CD14-positive monocyte (primary cell): ENCODE results near the gene ATP2C2. TPM values are rescaled to one million over a fixed set of nuclear protein-coding genes. Genes with fewer than 3 reads are reported as not detected.

Source experiments
- DNase-seq, 3 donors: peaks; one replicate each; pipeline ENCODE4 v3.0.0-alpha.2; 2011 to 2022
- H2AFZ ChIP-seq: 2 replicates; pipeline ENCODE4 v1.6.0; 2012; ENCODE audit warnings: mild to moderate bottlenecking, low read depth, low read length, inconsistent platforms; ENCODE audit not compliant: insufficient read depth, poor library complexity, severe bottlenecking
- H3K27ac ChIP-seq, 2 donors: 1 replicate in 1 of 2; 2 replicates in 1 of 2; pipeline ENCODE4 v1.5.1; 2012 to 2013; ENCODE audit warnings: low read length in 2 of 2, control low read depth in 1 of 2, inconsistent platforms in 1 of 2, low read depth in 1 of 2, mild to moderate bottlenecking in 1 of 2
- H3K27me3 ChIP-seq, 2 donors: one replicate each; pipeline versions ENCODE4 v1.6.0 to v1.6.1; 2011 to 2013; ENCODE audit warnings: low read length in 2 of 2; ENCODE audit not compliant: control insufficient read depth in 2 of 2, insufficient read depth in 2 of 2
- H3K36me3 ChIP-seq, 2 donors: replicated peaks in 1 of 2; 1 replicate in 1 of 2; 2 replicates in 1 of 2; pipeline versions ENCODE4 v1.5.1 to v1.6.1; 2012 to 2013; ENCODE audit warnings: low read length in 2 of 2, control low read depth in 1 of 2, inconsistent platforms in 1 of 2, mild to moderate bottlenecking in 1 of 2; ENCODE audit not compliant: insufficient read depth in 2 of 2, control insufficient read depth in 1 of 2
- H3K4me1 ChIP-seq, 2 donors: 1 replicate in 1 of 2; 2 replicates in 1 of 2; pipeline versions ENCODE4 v1.5.1 to v1.6.1; 2012 to 2013; ENCODE audit warnings: low read length in 2 of 2, control low read depth in 1 of 2, inconsistent platforms in 1 of 2, mild to moderate bottlenecking in 1 of 2, moderate library complexity in 1 of 2; ENCODE audit not compliant: insufficient read depth in 2 of 2, control insufficient read depth in 1 of 2
- H3K4me2 ChIP-seq: replicated peaks from 2 replicates; pipeline ENCODE3; 2012; ENCODE audit warnings: low read length, moderate library complexity, mild to moderate bottlenecking; ENCODE audit not compliant: poor library complexity, severe bottlenecking; ENCODE audit errors: extremely low read depth
- H3K4me3 ChIP-seq, 3 experiments: fragments of 200-600 bp in 1 of 3; sonication (generic) in 1 of 3; replicated peaks in 1 of 3; 1 replicate in 2 of 3; 2 replicates in 1 of 3; pipeline ENCODE4 v1.5.1; 2011 to 2013; ENCODE audit warnings: low read length in 3 of 3, mild to moderate bottlenecking in 3 of 3, control low read depth in 2 of 3, low read depth in 2 of 3, inconsistent platforms in 1 of 3, moderate library complexity in 1 of 3
- H3K79me2 ChIP-seq: 2 replicates; pipeline ENCODE4 v1.6.0; 2012; ENCODE audit warnings: mild to moderate bottlenecking, control low read depth, inconsistent platforms, low read length, moderate library complexity; ENCODE audit not compliant: insufficient read depth
- H3K9ac ChIP-seq: 2 replicates; pipeline ENCODE4 v1.6.0; 2017; ENCODE audit warnings: low read length, mild to moderate bottlenecking; ENCODE audit not compliant: insufficient read depth, poor library complexity, severe bottlenecking
- H3K9me3 ChIP-seq, 2 donors: replicated peaks in 1 of 2; 1 replicate in 1 of 2; 2 replicates in 1 of 2; pipeline versions ENCODE4 v1.5.1 to v1.6.1; 2012 to 2013; ENCODE audit warnings: low read length in 2 of 2, control low read depth in 1 of 2; ENCODE audit not compliant: control insufficient read depth in 1 of 2, insufficient read depth in 1 of 2
- H4K20me1 ChIP-seq: 2 replicates; pipeline ENCODE4 v1.6.0; 2012; ENCODE audit warnings: mild to moderate bottlenecking, low read length, control low read depth, moderate library complexity; ENCODE audit not compliant: insufficient read depth
- H3K27ac Mint-ChIP-seq, 7 donors: one replicate each; pipeline ENCODE4 v1.8.0; 2020; ENCODE audit warnings: mild to moderate bottlenecking in 7 of 7, mixed read lengths in 7 of 7, moderate library complexity in 6 of 7, inconsistent platforms in 2 of 7
- H3K27me3 Mint-ChIP-seq, 3 donors: one replicate each; pipeline ENCODE4 v1.8.0; 2021 to 2022; ENCODE audit warnings: low read depth in 3 of 3, mild to moderate bottlenecking in 3 of 3, mixed read lengths in 3 of 3, moderate library complexity in 3 of 3, inconsistent platforms in 1 of 3
- H3K36me3 Mint-ChIP-seq, 2 donors: one replicate each; pipeline ENCODE4 v1.8.0; 2020; ENCODE audit warnings: mixed read lengths in 2 of 2, inconsistent platforms in 1 of 2, mild to moderate bottlenecking in 1 of 2
- H3K4me1 Mint-ChIP-seq: one replicate; pipeline ENCODE4 v1.8.0; 2020; ENCODE audit warnings: mild to moderate bottlenecking, mixed read lengths
- H3K4me3 Mint-ChIP-seq, 2 donors: one replicate each; pipeline ENCODE4 v1.8.0; 2020; ENCODE audit warnings: mild to moderate bottlenecking in 2 of 2, mixed read lengths in 2 of 2, moderate library complexity in 1 of 2
- H3K9me3 Mint-ChIP-seq, 7 donors: one replicate each; pipeline ENCODE4 v1.8.0; 2020 to 2022; ENCODE audit warnings: mixed read lengths in 7 of 7, mild to moderate bottlenecking in 6 of 7, moderate library complexity in 6 of 7, inconsistent platforms in 2 of 7
- CTCF ChIP-seq: fragments of 200-600 bp; IDR thresholded peaks from one replicate; pipeline ENCODE4 v1.8.0; 2022; ENCODE audit warnings: antibody characterized with exemption, mild to moderate bottlenecking
- WGBS: methylation state at CpG from one replicate; pipeline ENCODE4 v1.1.5; 2013; ENCODE audit warnings: missing lambda C conversion rate; ENCODE audit not compliant: insufficient coverage; 5-methylcytosine and 5-hydroxymethylcytosine counted together
- intact Hi-C, 2 donors: fragments of 100-400 bp; cut with micrococcal nuclease; formaldehyde crosslinking; loops; one replicate each; pipeline versions ENCODE4 v1.15.0 to v1.15.1; 2023
- polyA plus RNA-seq, 3 donors: library from polyadenylated mRNA; depleted of rRNA in 1 of 3; unstranded in 2 of 3; stranded (reverse) in 1 of 3; fragments of 300-500 nt in 2 of 3; fragments of >200 nt in 1 of 3; fragmentation: Illumina TruSeq in 2 of 3; gene quantifications; 1 replicate in 2 of 3; 2 replicates in 1 of 3; pipeline ENCODE4 v1.2.3, GENCODE V29; 2012 to 2021

The ATP2C2 gene
- polyA plus RNA-seq, 3 donors: 0.05 TPM; not detected in 2

- no peak overlapping the region for H3K4me3 ChIP-seq
- Mint-ChIP-seq H3K9me3 (peaks cover 0 to 2% (median 0%) of the 10 kb centered on the region in 7 donors), H3K4me3 (no peak overlapping the region), H3K27me3 (peaks cover 35 to 36% (median 36%) of the 10 kb centered on the region in 3 donors), H3K4me1 (peaks cover 2% of the 10 kb centered on the region), H3K36me3 (no peaks in the 10 kb centered on the region), H3K27ac (no peak overlapping the region)
- no peak for DNase-seq
- H3K27me3 ChIP-seq: peaks cover 13 to 25% of the 10 kb centered on the region in 2 donors
- H4K20me1 ChIP-seq: no peaks in the 10 kb centered on the region
- no peak overlapping the region for H3K9ac ChIP-seq
- H3K27ac ChIP-seq: no peak overlapping the region
- 88% methylated on average over 3 of the region's 10 CpGs for WGBS
- no peaks in the 10 kb centered on the region for H3K79me2 ChIP-seq
- intact Hi-C loops: no loop called here
- H3K36me3 ChIP-seq: no peaks in the 10 kb centered on the region
- no peak for TF ChIP-seq CTCF
- H3K4me2 ChIP-seq: no peak overlapping the region
- H3K9me3 ChIP-seq: peaks cover 0 to 7% of the 10 kb centered on the region in 2 donors
- no peak overlapping the region for H2AFZ ChIP-seq
- no peaks in the 10 kb centered on the region for H3K4me1 ChIP-seq
These were observed 5.7 kb downstream of the ATP2C2 start for GRCh38 chr16:84373907-84374489.

GRCh38 chr16:84378099-84378498, 9.8 kb downstream of the ATP2C2 start:
- H2AFZ ChIP-seq: no peak overlapping the region
- H3K4me3 ChIP-seq: no peak overlapping the region
- no peak overlapping the region for H3K27ac Mint-ChIP-seq
- peaks cover 0 to 7% (median 2%) of the 10 kb centered on the region in 7 donors for H3K9me3 Mint-ChIP-seq
- H3K4me1 Mint-ChIP-seq: peaks cover 5% of the 10 kb centered on the region
- H3K9ac ChIP-seq: no peak overlapping the region
- H3K36me3 Mint-ChIP-seq: no peaks in the 10 kb centered on the region
- H3K27ac ChIP-seq: no peak overlapping the region
- no peaks in the 10 kb centered on the region for H3K79me2 ChIP-seq
- no peaks in the 10 kb centered on the region for H3K4me1 ChIP-seq
- no peaks in the 10 kb centered on the region for H3K27me3 ChIP-seq
- no peak for TF ChIP-seq CTCF
- no peak for DNase-seq
- no peaks in the 10 kb centered on the region for H3K9me3 ChIP-seq
- H3K36me3 ChIP-seq: no peaks in the 10 kb centered on the region
- intact Hi-C loops: no loop called here
- 100% methylated on average over 3 of the region's 7 CpGs for WGBS
- no peaks in the 10 kb centered on the region for H4K20me1 ChIP-seq
- peaks cover 15 to 26% (median 22%) of the 10 kb centered on the region in 3 donors for H3K27me3 Mint-ChIP-seq
- H3K4me2 ChIP-seq: no peak overlapping the region
- no peak overlapping the region for H3K4me3 Mint-ChIP-seq
